GM12878 (cell line): ENCODE measurements around the gene GMPPB. TPM values are rescaled to one million over a fixed set of nuclear protein-coding genes. Genes with fewer than 3 reads are reported as not detected.

Experiments used
- ATAC-seq: fragments of 200-7000 bp; cut with Tn5 transposase; 3 replicates; pipeline ENCODE4 v1.9.1; 2020; ENCODE audit warnings: mild to moderate bottlenecking, moderate library complexity
- BruUV-seq: library from RNA; stranded (reverse); fragments of 400-500 nt; replicated peaks from 2 replicates; lab custom pipeline; 2021; lab: Mats Ljungman, UMichigan
- CTCF ChIA-PET: fragments of 300-600 bp; sonication (Branson Sonifier 250); formaldehyde crosslinking; extraction: SDS; loops from one replicate; lab custom pipeline; 2021; ENCODE audit warnings: inconsistent platforms; lab: Yijun Ruan, JAX
- POLR2A ChIA-PET: fragments of 350-600 bp; formaldehyde crosslinking; extraction: SDS; loops from one replicate; lab custom pipeline; 2021; ENCODE audit warnings: inconsistent platforms; lab: Charles Lee
- RAD21 ChIA-PET: fragments of 300-600 bp; sonication (Branson Sonifier 250); formaldehyde crosslinking; loops from one replicate; lab custom pipeline; 2023; ENCODE audit warnings: antibody characterized with exemption; ENCODE audit not compliant: unreplicated experiment; lab: Charles Lee
- SMC1A ChIA-PET: fragments of 300-600 bp; sonication (Branson Sonifier 250); formaldehyde crosslinking; loops from one replicate; lab custom pipeline; 2023; ENCODE audit not compliant: unreplicated experiment, uncharacterized antibody; lab: Charles Lee
- DNase-seq: peaks from one replicate; pipeline ENCODE4 v3.0.0-alpha.2; 2011; ENCODE audit warnings: low read depth, low spot score
- FAIRE-seq: peaks from 3 replicates; lab custom pipeline; 2011; peaks lifted over from hg19 to GRCh38; lab: Jason Lieb, UNC
- H2AFZ ChIP-seq: 2 replicates; pipeline ENCODE4 v1.6.0; 2011; ENCODE audit warnings: low read depth, low read length, control low read depth; ENCODE audit not compliant: control insufficient read depth
- H3K27ac ChIP-seq: 2 replicates; pipeline ENCODE4 v1.5.1; 2011; ENCODE audit warnings: control low read depth; ENCODE audit not compliant: control insufficient read depth, insufficient read depth
- H3K27me3 ChIP-seq, 2 experiments: replicated peaks in 1 of 2; 2 replicates each; pipeline versions ENCODE4 v1.6.0 to v1.6.1; 2011; ENCODE audit warnings: low read length in 1 of 2; ENCODE audit not compliant: control insufficient read depth in 2 of 2, insufficient read depth in 2 of 2
- H3K36me3 ChIP-seq, 2 experiments: 2 replicates each; pipeline ENCODE4 v1.5.1; 2011; ENCODE audit warnings: low read length in 1 of 2; ENCODE audit not compliant: control insufficient read depth in 2 of 2, insufficient read depth in 2 of 2
- H3K4me1 ChIP-seq: 2 replicates; pipeline ENCODE4 v1.6.1; 2011; ENCODE audit warnings: mild to moderate bottlenecking, low read length, moderate library complexity, mixed read lengths; ENCODE audit not compliant: control insufficient read depth, insufficient read depth
- H3K4me2 ChIP-seq: 2 replicates; pipeline ENCODE4 v1.6.0; 2011; ENCODE audit warnings: control low read depth; ENCODE audit not compliant: control insufficient read depth, insufficient read depth
- H3K4me3 ChIP-seq: fragments of 200-600 bp; sonication (generic); 2 replicates; pipeline ENCODE4 v1.5.1; 2016
- H3K79me2 ChIP-seq: 2 replicates; pipeline ENCODE4 v1.6.0; 2011; ENCODE audit warnings: low read length; ENCODE audit not compliant: control insufficient read depth, insufficient read depth
- H3K9ac ChIP-seq: 2 replicates; pipeline ENCODE4 v1.8.0; 2011; ENCODE audit warnings: low read length, control low read depth, mixed read lengths; ENCODE audit not compliant: control insufficient read depth, insufficient read depth
- H3K9me3 ChIP-seq: replicated peaks from 3 replicates; pipeline ENCODE4 v1.5.1; 2011; ENCODE audit warnings: mild to moderate bottlenecking, low read length; ENCODE audit not compliant: control insufficient read depth, insufficient read depth
- H4K20me1 ChIP-seq: 2 replicates; pipeline ENCODE4 v1.6.0; 2011; ENCODE audit not compliant: control insufficient read depth, insufficient read depth
- BHLHE40 ChIP-seq, 2 experiments: fragments of 450-650 bp in 1 of 2; IDR thresholded peaks; 2 replicates each; pipeline ENCODE4 v1.6.1; 2011 to 2017; ENCODE audit warnings: low read depth in 2 of 2, borderline replicate concordance in 1 of 2, improper control_type of control experiment in 1 of 2, low read length in 1 of 2, mild to moderate bottlenecking in 1 of 2
- FOXM1 ChIP-seq: IDR thresholded peaks from 2 replicates; pipeline ENCODE4 v1.6.1; 2012; ENCODE audit warnings: low read depth, mild to moderate bottlenecking, inconsistent platforms, low read length, moderate library complexity
- HCFC1 ChIP-seq: fragments of 150-350 bp; IDR thresholded peaks from 2 replicates; pipeline ENCODE4 v1.6.1; 2014; ENCODE audit warnings: low read length
- MXI1 ChIP-seq: fragments of 150-350 bp; IDR thresholded peaks from 2 replicates; pipeline ENCODE4 v1.6.1; 2011; ENCODE audit warnings: low read depth, mild to moderate bottlenecking, inconsistent platforms, low read length, improper control_type of control experiment
- NR2F1 ChIP-seq: fragments of 450-650 bp; conservative IDR thresholded peaks from 2 replicates; pipeline ENCODE4 v1.6.1; 2017; ENCODE audit warnings: mild to moderate bottlenecking
- SUPT20H ChIP-seq: IDR thresholded peaks from 2 replicates; pipeline ENCODE4 v1.6.1; 2011; ENCODE audit warnings: low read depth, mild to moderate bottlenecking, low read length, moderate library complexity, borderline replicate concordance; ENCODE audit not compliant: control insufficient read depth
- TCF12 ChIP-seq: IDR thresholded peaks from 2 replicates; pipeline ENCODE4 v1.6.1; 2011; ENCODE audit warnings: low read depth, mild to moderate bottlenecking, low read length
- ZSCAN29 ChIP-seq: fragments of 450-650 bp; IDR thresholded peaks from 2 replicates; pipeline ENCODE4 v1.6.1; 2017; ENCODE audit warnings: mild to moderate bottlenecking, moderate library complexity
- WGBS: methylation state at CpG from one replicate; pipeline ENCODE4 v1.1.6; 2016; ENCODE audit warnings: low lambda C conversion rate; ENCODE audit not compliant: insufficient replicate concordance, insufficient coverage; ENCODE audit errors: missing lambda C conversion rate; 5-methylcytosine and 5-hydroxymethylcytosine counted together
- in situ Hi-C: fragments of 300-500 bp; cut with MboI; formaldehyde crosslinking; loops from 9 replicates; pipeline ENCODE4 v1.14.3; 2018; ENCODE audit warnings: mixed read lengths
- intact Hi-C: fragments of 100-400 bp; cut with micrococcal nuclease; formaldehyde crosslinking; loops from one replicate; pipeline ENCODE4 v1.14.2; 2022; ENCODE audit not compliant: unreplicated experiment
- polyA plus RNA-seq, 11 experiments: library from polyadenylated mRNA; depleted of rRNA in 4 of 11; unstranded in 6 of 11; stranded (reverse) in 5 of 11; fragments of >200 nt; fragmentation: Nextera tagmentation in 4 of 11; fragmentation: Illumina TruSeq in 1 of 11; extraction: Ambion mirVana in 4 of 11; extraction: Trizol in 1 of 11; gene quantifications; 1 replicate in 1 of 11; 2 replicates in 10 of 11; pipeline versions ENCODE4 v1.2.1 to v1.2.3, GENCODE V29; 2011 to 2016; ENCODE audit warnings: inconsistent platforms in 2 of 11, missing spikeins in 2 of 11, low read depth in 1 of 11
- total RNA-seq, 4 experiments: library from RNA; depleted of rRNA in 3 of 4; stranded (reverse); fragments of >200 nt in 3 of 4; fragmentation: Illumina TruSeq in 1 of 4; extraction: Trizol in 1 of 4; gene quantifications; 2 replicates each; pipeline versions ENCODE4 v1.2.1 to v1.2.3, GENCODE V29; 2013 to 2021
- TF ChIP-seq, protein P1 (sequence below): IDR thresholded peaks from 2 replicates; pipeline ENCODE4 v1.6.1; 2012; ENCODE audit warnings: improper control_type of control experiment, low read depth, low read length; ENCODE audit not compliant: insufficient replicate concordance
- TF ChIP-seq, protein P2 (sequence below): fragments of 450-650 bp; IDR thresholded peaks from 2 replicates; pipeline ENCODE4 v1.6.1; 2018; ENCODE audit warnings: mild to moderate bottlenecking, low read depth, moderate library complexity; ENCODE audit not compliant: partially characterized antibody
- TF ChIP-seq, protein P3 (sequence below): fragments of 150-350 bp; IDR thresholded peaks from 2 replicates; pipeline ENCODE4 v1.6.1; 2016; ENCODE audit warnings: low read depth, low read length

GMPPB gene
- total and polyA plus RNA-seq, 10 of the 15 experiments (the other 5 are each of a cell fraction or from before 2014, with no cell fraction given) = 2.3 to 99.5 (median 23.3) TPM

DNA sequence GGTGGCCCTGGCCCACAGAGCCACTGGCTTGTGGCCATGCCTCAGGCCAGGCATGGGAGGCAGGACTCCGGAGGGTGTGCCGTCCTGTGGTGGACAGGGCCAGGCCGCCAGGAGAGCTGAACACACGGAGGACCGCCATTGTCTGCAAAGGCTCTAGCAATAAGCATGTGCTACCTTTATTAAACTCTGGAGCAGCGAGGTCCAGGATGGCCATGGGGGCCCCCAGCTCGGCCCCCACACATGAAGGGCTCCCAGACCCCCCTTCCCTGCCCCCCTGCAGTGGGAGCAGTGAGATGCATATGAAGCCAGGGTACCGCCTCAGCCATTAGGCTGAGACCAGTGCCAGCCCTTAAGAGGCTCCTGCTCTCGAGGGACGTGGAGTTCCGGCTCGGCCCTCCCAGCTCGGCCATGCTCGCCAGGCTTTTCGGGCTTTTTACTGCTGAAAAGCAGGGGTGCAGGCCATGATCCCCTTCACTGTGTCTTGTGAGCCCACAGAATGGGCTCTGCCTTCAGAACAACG, 7.0 kb downstream of the GMPPB start:
- Histone ChIP-seq H3K27ac (no peak overlapping the region), H3K9me3 (no peaks in the 10 kb centered on the region; the same call in 2 of the 3 replicates), H3K9ac (no peak overlapping the region), H2AFZ (no peak overlapping the region), H3K4me1 (peaks cover 6% of the 10 kb centered on the region), H3K27me3 (no peaks in the 10 kb centered on the region), H3K79me2 (no peaks in the 10 kb centered on the region), H3K36me3 (peaks cover 3 to 9% of the 10 kb centered on the region in 2 experiments; a peak in 3 of 4 replicates), H4K20me1 (no peaks in the 10 kb centered on the region), H3K4me2 (no peak overlapping the region), H3K4me3 (no peak overlapping the region)
- RAD21 ChIA-PET = no interaction called here
- no peak for ATAC-seq
- WGBS = 84% methylated on average over 16 of the region's 16 CpGs
- no peak for DNase-seq
- no TSS peak for BruUV-seq
- TF ChIP-seq ZSCAN29 (no peak), HCFC1 (no peak), FOXM1 (no peak), NR2F1 (no peak), MXI1 (no peak), BHLHE40 (IDR thresholded peaks at IDR 0.05; ENCODE audit: borderline replicate concordance in 1 of 2, low read depth in 2 of 2, low read length in 1 of 2) (no peak), TCF12 (no peak), SUPT20H (no peak)
- TF ChIP-seq, protein P1, sequence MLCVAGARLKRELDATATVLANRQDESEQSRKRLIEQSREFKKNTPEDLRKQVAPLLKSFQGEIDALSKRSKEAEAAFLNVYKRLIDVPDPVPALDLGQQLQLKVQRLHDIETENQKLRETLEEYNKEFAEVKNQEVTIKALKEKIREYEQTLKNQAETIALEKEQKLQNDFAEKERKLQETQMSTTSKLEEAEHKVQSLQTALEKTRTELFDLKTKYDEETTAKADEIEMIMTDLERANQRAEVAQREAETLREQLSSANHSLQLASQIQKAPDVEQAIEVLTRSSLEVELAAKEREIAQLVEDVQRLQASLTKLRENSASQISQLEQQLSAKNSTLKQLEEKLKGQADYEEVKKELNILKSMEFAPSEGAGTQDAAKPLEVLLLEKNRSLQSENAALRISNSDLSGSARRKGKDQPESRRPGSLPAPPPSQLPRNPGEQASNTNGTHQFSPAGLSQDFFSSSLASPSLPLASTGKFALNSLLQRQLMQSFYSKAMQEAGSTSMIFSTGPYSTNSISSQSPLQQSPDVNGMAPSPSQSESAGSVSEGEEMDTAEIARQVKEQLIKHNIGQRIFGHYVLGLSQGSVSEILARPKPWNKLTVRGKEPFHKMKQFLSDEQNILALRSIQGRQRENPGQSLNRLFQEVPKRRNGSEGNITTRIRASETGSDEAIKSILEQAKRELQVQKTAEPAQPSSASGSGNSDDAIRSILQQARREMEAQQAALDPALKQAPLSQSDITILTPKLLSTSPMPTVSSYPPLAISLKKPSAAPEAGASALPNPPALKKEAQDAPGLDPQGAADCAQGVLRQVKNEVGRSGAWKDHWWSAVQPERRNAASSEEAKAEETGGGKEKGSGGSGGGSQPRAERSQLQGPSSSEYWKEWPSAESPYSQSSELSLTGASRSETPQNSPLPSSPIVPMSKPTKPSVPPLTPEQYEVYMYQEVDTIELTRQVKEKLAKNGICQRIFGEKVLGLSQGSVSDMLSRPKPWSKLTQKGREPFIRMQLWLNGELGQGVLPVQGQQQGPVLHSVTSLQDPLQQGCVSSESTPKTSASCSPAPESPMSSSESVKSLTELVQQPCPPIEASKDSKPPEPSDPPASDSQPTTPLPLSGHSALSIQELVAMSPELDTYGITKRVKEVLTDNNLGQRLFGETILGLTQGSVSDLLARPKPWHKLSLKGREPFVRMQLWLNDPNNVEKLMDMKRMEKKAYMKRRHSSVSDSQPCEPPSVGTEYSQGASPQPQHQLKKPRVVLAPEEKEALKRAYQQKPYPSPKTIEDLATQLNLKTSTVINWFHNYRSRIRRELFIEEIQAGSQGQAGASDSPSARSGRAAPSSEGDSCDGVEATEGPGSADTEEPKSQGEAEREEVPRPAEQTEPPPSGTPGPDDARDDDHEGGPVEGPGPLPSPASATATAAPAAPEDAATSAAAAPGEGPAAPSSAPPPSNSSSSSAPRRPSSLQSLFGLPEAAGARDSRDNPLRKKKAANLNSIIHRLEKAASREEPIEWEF = no peak
- TF ChIP-seq, protein P2, sequence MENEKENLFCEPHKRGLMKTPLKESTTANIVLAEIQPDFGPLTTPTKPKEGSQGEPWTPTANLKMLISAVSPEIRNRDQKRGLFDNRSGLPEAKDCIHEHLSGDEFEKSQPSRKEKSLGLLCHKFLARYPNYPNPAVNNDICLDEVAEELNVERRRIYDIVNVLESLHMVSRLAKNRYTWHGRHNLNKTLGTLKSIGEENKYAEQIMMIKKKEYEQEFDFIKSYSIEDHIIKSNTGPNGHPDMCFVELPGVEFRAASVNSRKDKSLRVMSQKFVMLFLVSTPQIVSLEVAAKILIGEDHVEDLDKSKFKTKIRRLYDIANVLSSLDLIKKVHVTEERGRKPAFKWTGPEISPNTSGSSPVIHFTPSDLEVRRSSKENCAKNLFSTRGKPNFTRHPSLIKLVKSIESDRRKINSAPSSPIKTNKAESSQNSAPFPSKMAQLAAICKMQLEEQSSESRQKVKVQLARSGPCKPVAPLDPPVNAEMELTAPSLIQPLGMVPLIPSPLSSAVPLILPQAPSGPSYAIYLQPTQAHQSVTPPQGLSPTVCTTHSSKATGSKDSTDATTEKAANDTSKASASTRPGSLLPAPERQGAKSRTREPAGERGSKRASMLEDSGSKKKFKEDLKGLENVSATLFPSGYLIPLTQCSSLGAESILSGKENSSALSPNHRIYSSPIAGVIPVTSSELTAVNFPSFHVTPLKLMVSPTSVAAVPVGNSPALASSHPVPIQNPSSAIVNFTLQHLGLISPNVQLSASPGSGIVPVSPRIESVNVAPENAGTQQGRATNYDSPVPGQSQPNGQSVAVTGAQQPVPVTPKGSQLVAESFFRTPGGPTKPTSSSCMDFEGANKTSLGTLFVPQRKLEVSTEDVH = no peak
- TF ChIP-seq, protein P3, sequence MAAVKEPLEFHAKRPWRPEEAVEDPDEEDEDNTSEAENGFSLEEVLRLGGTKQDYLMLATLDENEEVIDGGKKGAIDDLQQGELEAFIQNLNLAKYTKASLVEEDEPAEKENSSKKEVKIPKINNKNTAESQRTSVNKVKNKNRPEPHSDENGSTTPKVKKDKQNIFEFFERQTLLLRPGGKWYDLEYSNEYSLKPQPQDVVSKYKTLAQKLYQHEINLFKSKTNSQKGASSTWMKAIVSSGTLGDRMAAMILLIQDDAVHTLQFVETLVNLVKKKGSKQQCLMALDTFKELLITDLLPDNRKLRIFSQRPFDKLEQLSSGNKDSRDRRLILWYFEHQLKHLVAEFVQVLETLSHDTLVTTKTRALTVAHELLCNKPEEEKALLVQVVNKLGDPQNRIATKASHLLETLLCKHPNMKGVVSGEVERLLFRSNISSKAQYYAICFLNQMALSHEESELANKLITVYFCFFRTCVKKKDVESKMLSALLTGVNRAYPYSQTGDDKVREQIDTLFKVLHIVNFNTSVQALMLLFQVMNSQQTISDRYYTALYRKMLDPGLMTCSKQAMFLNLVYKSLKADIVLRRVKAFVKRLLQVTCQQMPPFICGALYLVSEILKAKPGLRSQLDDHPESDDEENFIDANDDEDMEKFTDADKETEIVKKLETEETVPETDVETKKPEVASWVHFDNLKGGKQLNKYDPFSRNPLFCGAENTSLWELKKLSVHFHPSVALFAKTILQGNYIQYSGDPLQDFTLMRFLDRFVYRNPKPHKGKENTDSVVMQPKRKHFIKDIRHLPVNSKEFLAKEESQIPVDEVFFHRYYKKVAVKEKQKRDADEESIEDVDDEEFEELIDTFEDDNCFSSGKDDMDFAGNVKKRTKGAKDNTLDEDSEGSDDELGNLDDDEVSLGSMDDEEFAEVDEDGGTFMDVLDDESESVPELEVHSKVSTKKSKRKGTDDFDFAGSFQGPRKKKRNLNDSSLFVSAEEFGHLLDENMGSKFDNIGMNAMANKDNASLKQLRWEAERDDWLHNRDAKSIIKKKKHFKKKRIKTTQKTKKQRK = no peak
- in situ Hi-C loops = no loop called here
- POLR2A ChIA-PET = interaction anchor here (0.6 kb wide), 1 partner anchor 183 kb away, joined by 3 read pairs; no protein-coding TSS in a partner anchor
- intact Hi-C loops = no loop called here
- no peak for FAIRE-seq
- CTCF ChIA-PET = no interaction called here
- SMC1A ChIA-PET = no interaction called here
